ENCODE data around the gene WDR37.

WDR37 gene

DNA sequence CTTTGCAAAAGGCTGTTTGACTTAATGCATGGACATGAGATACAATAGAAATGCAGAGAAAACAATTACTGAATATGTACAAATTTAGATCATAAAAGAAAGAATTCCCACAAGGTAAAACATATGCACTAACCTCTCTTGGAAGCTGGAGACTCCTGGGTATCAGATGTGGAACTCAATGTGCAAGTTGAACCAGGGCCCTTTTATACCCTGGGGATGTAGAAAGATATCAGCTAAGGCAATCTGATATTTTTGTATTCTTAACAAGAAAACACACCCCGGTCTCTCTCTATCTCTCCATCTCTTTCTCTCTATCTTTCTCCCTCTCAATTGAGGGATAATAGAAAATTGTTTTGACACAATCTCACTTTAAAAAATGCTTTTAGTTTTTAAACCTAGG, 30.5 kb upstream of the WDR37 start, which contains the start of gene IDI2:
IDI2 (minus strand) TSS at position 177 of the 400 bp plus-strand sequence. CDS start 1,136 bp downstream, outside the sequence.
- CTCF ChIA-PET: no interaction called here

GRCh38 chr10:1026578-1026977, 29.6 kb upstream of the WDR37 start:
- no peak for TF ChIP-seq CTCF (conservative IDR thresholded peaks at IDR 0.05; ENCODE audit: low read depth)
- POLR2A ChIA-PET (ENCODE audit: low non-redundant PET): no interaction called here
- no peak for DNase-seq (ENCODE audit: low spot score)
- H3K27ac ChIP-seq: no peak overlapping the region
- CTCF ChIA-PET: interaction anchor here (0.6 kb wide), 1 partner anchor 23 kb away, joined by 3 read pairs; no protein-coding TSS in a partner anchor

More for the DNA sequence above, 30.5 kb upstream of the WDR37 start, which contains the start of gene IDI2:
- DNase-seq (ENCODE audit: low spot score): no peak
- TF ChIP-seq CTCF (conservative IDR thresholded peaks at IDR 0.05; ENCODE audit: low read depth): no peak
- no peak within 1 kb of the TSS for H3K27ac ChIP-seq
- POLR2A ChIA-PET (ENCODE audit: low non-redundant PET): no interaction called here

DNA sequence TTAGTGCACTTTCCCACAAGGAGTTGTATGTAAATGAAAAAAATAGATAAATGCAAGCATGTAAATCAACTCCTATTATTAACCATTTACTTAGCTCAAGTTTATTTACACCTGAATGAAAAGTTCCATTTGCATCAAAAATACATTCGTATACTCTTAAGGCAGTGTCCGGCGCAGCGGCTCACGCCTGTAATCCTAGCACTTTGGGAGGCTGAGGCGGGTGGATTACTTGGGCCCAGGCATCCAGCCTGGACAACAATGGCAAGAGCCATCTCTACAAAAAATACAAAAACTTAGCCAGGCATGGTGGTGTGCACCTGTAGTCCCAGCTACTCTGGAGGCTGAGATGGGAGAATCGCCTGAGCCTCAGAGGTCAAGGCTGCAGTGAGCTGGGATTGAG, 26.3 kb upstream of the WDR37 start:
- POLR2A ChIA-PET (ENCODE audit: low non-redundant PET): no interaction called here
- no peak overlapping the region for H3K27ac ChIP-seq
- CTCF ChIA-PET: no interaction called here
- no peak for TF ChIP-seq CTCF (conservative IDR thresholded peaks at IDR 0.05; ENCODE audit: low read depth)
- DNase-seq (ENCODE audit: low spot score): no peak

DNA sequence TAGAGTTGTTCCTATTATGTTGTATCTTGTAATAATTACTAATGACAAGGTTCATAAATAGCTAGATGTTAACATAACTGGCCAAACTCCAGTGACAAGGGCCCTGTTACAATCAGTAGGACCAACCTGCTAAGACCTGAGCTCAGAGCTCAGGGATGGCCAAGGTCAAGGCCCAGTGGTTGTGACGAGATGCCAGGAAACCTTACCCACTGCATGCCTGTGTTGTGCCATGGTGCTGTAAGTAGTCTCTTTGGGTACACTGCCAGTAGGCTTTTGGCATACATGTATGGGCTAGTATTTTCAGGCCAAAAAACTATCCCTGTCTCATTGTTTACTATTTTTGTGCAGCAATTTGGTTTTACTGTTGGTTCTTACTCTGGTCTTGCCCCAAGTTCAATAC, 22.6 kb upstream of the WDR37 start:
- H3K27ac ChIP-seq: no peak overlapping the region
- CTCF ChIA-PET: no interaction called here
- no peak for DNase-seq (ENCODE audit: low spot score)
- POLR2A ChIA-PET (ENCODE audit: low non-redundant PET): no interaction called here
- no peak for TF ChIP-seq CTCF (conservative IDR thresholded peaks at IDR 0.05; ENCODE audit: low read depth)

DNA sequence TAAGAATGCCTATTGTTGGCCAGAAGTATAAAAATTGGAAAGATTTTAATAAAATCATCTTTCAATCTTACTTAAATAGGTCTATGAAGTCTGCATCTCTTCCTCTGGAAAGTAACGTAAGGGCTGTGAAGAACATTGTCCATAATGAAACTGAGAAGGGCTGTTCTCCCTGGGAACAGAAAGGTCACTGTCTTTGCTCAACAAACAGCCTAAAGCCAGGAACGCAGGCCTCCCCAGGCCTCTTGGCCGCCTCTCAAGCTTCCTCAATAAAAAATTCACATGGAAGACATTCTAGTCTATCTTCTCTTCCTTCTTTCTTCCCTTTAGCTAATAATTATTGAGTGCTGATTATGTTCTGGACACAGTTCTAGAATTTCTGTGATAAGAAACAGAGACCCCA, 21.4 kb upstream of the WDR37 start:
- ChIA-PET POLR2A (ENCODE audit: low non-redundant PET) (no interaction called here), CTCF (no interaction called here)
- no peak for TF ChIP-seq CTCF (conservative IDR thresholded peaks at IDR 0.05; ENCODE audit: low read depth)
- no peak overlapping the region for H3K27ac ChIP-seq
- DNase-seq (ENCODE audit: low spot score): no peak

GRCh38 chr10:1035201-1035600, 21.0 kb upstream of the WDR37 start:
- TF ChIP-seq CTCF (conservative IDR thresholded peaks at IDR 0.05; ENCODE audit: low read depth): no peak
- POLR2A ChIA-PET (ENCODE audit: low non-redundant PET): no interaction called here
- CTCF ChIA-PET: no interaction called here
- peak overlapping the region; percentile 82 for H3K27ac ChIP-seq
- DNase-seq (ENCODE audit: low spot score): no peak

DNA sequence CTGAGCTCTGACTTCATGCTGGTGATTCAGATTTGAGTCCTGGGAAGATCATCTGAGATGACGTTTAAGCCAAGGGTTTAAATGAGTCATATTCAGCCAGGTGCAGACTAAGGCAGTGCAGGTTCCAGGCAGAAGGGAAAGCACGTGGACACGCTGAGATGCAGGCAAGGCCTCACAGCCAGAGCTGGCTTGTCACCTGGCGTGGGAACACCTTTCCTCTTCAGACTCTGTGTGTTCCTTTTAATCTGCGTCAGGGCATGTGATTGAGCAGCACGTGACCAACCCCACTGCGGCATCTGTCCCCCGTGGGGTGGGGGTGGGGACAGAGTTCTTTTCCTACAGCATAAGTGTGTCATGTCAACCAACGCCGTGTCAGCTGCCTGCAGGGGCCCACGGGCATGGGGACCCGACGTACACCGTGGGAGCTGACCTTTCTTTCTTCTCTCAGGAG, 19.8 kb upstream of the WDR37 start:
- H3K27ac ChIP-seq: peak overlapping the region; percentile 82
- no peak for TF ChIP-seq CTCF (conservative IDR thresholded peaks at IDR 0.05; ENCODE audit: low read depth)
- CTCF ChIA-PET: no interaction called here
- POLR2A ChIA-PET (ENCODE audit: low non-redundant PET): no interaction called here
- DNase-seq (ENCODE audit: low spot score): peak; percentile 89

Measured in RWPE1 (cell line).